HCT116 (cell line): ENCODE results near the gene INSR. TPM values are rescaled to one million over a fixed set of nuclear protein-coding genes. Genes with fewer than 3 reads are reported as not detected.

Experiments used
- ATAC-seq: fragments of 200-7000 bp; cut with Tn5 transposase; 2 replicates; pipeline ENCODE4 v1.9.1; 2020; ENCODE audit warnings: mild to moderate bottlenecking, moderate library complexity
- BruUV-seq: library from RNA; stranded (reverse); fragments of 400-500 nt; replicated peaks from 2 replicates; lab custom pipeline; 2021; lab: Mats Ljungman, UMichigan
- CTCF ChIA-PET: fragments of 300-600 bp; sonication (Branson Sonifier 250); formaldehyde crosslinking; loops from one replicate; lab custom pipeline; 2021; ENCODE audit warnings: antibody characterized with exemption; lab: Charles Lee
- POLR2A ChIA-PET: fragments of 300-600, 350-600 bp; sonication (Branson Sonifier 250); formaldehyde crosslinking; loops from one replicate; lab custom pipeline; 2021; ENCODE audit warnings: antibody characterized with exemption; lab: Charles Lee
- RAD21 ChIA-PET, 2 experiments: fragments of 300-600 bp; sonication (Branson Sonifier 250); formaldehyde crosslinking; loops; one replicate each; lab custom pipeline; 2023; ENCODE audit warnings: low total read pairs in 2 of 2; ENCODE audit not compliant: uncharacterized antibody in 2 of 2, unreplicated experiment in 2 of 2, low non-redundant PET in 1 of 2; lab: Charles Lee
- DNase-seq: peaks from one replicate; pipeline ENCODE4 v3.0.0-alpha.2; 2010; ENCODE audit warnings: low read depth, low spot score
- H2AFZ ChIP-seq: fragments of 200-600 bp; shearing (Covaris generic), sonication (generic); 2 replicates; pipeline ENCODE4 v1.6.1; 2017; ENCODE audit warnings: low read depth, mixed run types, mixed read lengths, antibody characterized with exemption, low read length; ENCODE audit not compliant: poor library complexity, severe bottlenecking
- H3K27ac ChIP-seq: 2 replicates; pipeline ENCODE4 v1.5.1; 2012; ENCODE audit warnings: low read depth, low read length
- H3K27me3 ChIP-seq: fragments of 200-600 bp; sonication (generic); 2 replicates; pipeline ENCODE4 v1.6.1; 2016; ENCODE audit warnings: mixed run types, low read length, mixed read lengths; ENCODE audit not compliant: insufficient read depth
- H3K36me3 ChIP-seq, 2 experiments: fragments of 200-500 bp in 1 of 2; fragments of 200-600 bp in 1 of 2; sonication (Bioruptor generic) in 1 of 2; sonication (generic) in 1 of 2; 2 replicates each; pipeline versions ENCODE4 v1.5.1 to v1.6.1; 2014 to 2016; ENCODE audit warnings: low read length in 2 of 2, inconsistent platforms in 1 of 2, mixed read lengths in 1 of 2, mixed run types in 1 of 2; ENCODE audit not compliant: insufficient read depth in 2 of 2, control insufficient read depth in 1 of 2
- H3K4me1 ChIP-seq, 2 experiments: fragments of 200-600 bp in 1 of 2; sonication (generic) in 1 of 2; 2 replicates each; pipeline versions ENCODE4 v1.5.1 to v1.6.1; 2012 to 2017; ENCODE audit warnings: low read length in 2 of 2, inconsistent platforms in 1 of 2, mild to moderate bottlenecking in 1 of 2, mixed read lengths in 1 of 2, mixed run types in 1 of 2, moderate library complexity in 1 of 2; ENCODE audit not compliant: insufficient read depth in 2 of 2, control insufficient read depth in 1 of 2
- H3K4me2 ChIP-seq: fragments of 200-600 bp; sonication (generic); 2 replicates; pipeline ENCODE4 v1.6.1; 2017; ENCODE audit warnings: mixed run types, low read length, mixed read lengths
- H3K4me3 ChIP-seq, 2 experiments: fragments of 200-600 bp in 1 of 2; sonication (generic) in 1 of 2; replicated peaks in 1 of 2; 2 replicates each; pipeline ENCODE4 v1.5.1; 2011 to 2016; ENCODE audit warnings: low read length in 2 of 2, control low read depth in 1 of 2, low read depth in 1 of 2, mild to moderate bottlenecking in 1 of 2, mixed read lengths in 1 of 2, mixed run types in 1 of 2
- H3K79me2 ChIP-seq: fragments of 200-600 bp; sonication (generic); 2 replicates; pipeline ENCODE4 v1.6.1; 2017; ENCODE audit warnings: mild to moderate bottlenecking, mixed run types, low read length, moderate library complexity, mixed read lengths; ENCODE audit not compliant: insufficient read depth
- H3K9ac ChIP-seq: fragments of 200-600 bp; sonication (generic); 2 replicates; pipeline ENCODE4 v1.6.1; 2016; ENCODE audit warnings: low read length, mixed read lengths
- H3K9me2 ChIP-seq: fragments of 200-600 bp; sonication (generic), shearing (Covaris generic); 2 replicates; pipeline ENCODE4 v1.6.1; 2017; ENCODE audit warnings: mixed run types, mild to moderate bottlenecking, moderate library complexity; ENCODE audit not compliant: insufficient read depth
- H3K9me3 ChIP-seq, 2 experiments: fragments of 200-500 bp in 1 of 2; fragments of 200-600 bp in 1 of 2; sonication (Bioruptor generic) in 1 of 2; sonication (generic) in 1 of 2; 2 replicates each; pipeline ENCODE4 v1.6.1; 2014 to 2017; ENCODE audit warnings: low read length in 2 of 2, mixed read lengths in 2 of 2, inconsistent platforms in 1 of 2, low read depth in 1 of 2, mild to moderate bottlenecking in 1 of 2, mixed run types in 1 of 2, moderate library complexity in 1 of 2; ENCODE audit not compliant: control insufficient read depth in 1 of 2, insufficient read depth in 1 of 2
- H4K20me1 ChIP-seq: fragments of 200-600 bp; sonication (generic), shearing (Covaris generic); 2 replicates; pipeline ENCODE4 v1.6.1; 2017; ENCODE audit warnings: mixed run types, mild to moderate bottlenecking, moderate library complexity; ENCODE audit not compliant: insufficient read depth
- ATF3 ChIP-seq: IDR thresholded peaks from 2 replicates; pipeline ENCODE4 v1.6.1; 2012
- CBX3 ChIP-seq: IDR thresholded peaks from 2 replicates; pipeline ENCODE4 v1.6.1; 2012; ENCODE audit warnings: low read depth
- ELF1 ChIP-seq: IDR thresholded peaks from 2 replicates; pipeline ENCODE4 v1.6.1; 2012; ENCODE audit warnings: low read depth, borderline replicate concordance
- POLR2A ChIP-seq: IDR thresholded peaks from 2 replicates; pipeline ENCODE4 v1.7.0; 2011; ENCODE audit warnings: borderline replicate concordance; ENCODE audit not compliant: insufficient read depth, insufficient read length; ENCODE audit errors: extremely low read depth
- REST ChIP-seq: IDR thresholded peaks from 2 replicates; pipeline ENCODE4 v1.6.1; 2012; ENCODE audit warnings: low read depth
- SP1 ChIP-seq: IDR thresholded peaks from 2 replicates; pipeline ENCODE4 v1.6.1; 2012; ENCODE audit warnings: low read depth
- TCF7L2 ChIP-seq: IDR thresholded peaks from 2 replicates; pipeline ENCODE4 v1.7.0; 2011; ENCODE audit warnings: borderline replicate concordance, inconsistent platforms; ENCODE audit not compliant: insufficient read depth, insufficient read length; ENCODE audit errors: extremely low read depth
- ZFX ChIP-seq: fragments of 450-650 bp; IDR thresholded peaks from 2 replicates; pipeline ENCODE4 v1.6.1; 2017
- ZNF274 ChIP-seq: fragments of 200-500 bp; sonication (Bioruptor generic); IDR thresholded peaks from 2 replicates; pipeline ENCODE4 v1.6.1; 2014; ENCODE audit warnings: mild to moderate bottlenecking, low read depth, low read length, inconsistent platforms
- intact Hi-C: fragments of 100-400 bp; cut with micrococcal nuclease; formaldehyde crosslinking; loops from 2 replicates; pipeline ENCODE4 v1.10.0; 2022
- total RNA-seq: library from RNA; stranded (reverse); gene quantifications from one replicate; pipeline ENCODE4 v1.2.1, GENCODE V29; 2021; ENCODE audit not compliant: unreplicated experiment
- TF ChIP-seq, protein P1 (sequence below): IDR thresholded peaks from 2 replicates; pipeline ENCODE4 v1.6.1; 2011; ENCODE audit warnings: mild to moderate bottlenecking, low read length, moderate library complexity; ENCODE audit not compliant: insufficient replicate concordance; ENCODE audit errors: extremely low read depth

INSR gene
- total RNA-seq, 1 experiment from 2014 or later, result 25.4 TPM

DNA sequence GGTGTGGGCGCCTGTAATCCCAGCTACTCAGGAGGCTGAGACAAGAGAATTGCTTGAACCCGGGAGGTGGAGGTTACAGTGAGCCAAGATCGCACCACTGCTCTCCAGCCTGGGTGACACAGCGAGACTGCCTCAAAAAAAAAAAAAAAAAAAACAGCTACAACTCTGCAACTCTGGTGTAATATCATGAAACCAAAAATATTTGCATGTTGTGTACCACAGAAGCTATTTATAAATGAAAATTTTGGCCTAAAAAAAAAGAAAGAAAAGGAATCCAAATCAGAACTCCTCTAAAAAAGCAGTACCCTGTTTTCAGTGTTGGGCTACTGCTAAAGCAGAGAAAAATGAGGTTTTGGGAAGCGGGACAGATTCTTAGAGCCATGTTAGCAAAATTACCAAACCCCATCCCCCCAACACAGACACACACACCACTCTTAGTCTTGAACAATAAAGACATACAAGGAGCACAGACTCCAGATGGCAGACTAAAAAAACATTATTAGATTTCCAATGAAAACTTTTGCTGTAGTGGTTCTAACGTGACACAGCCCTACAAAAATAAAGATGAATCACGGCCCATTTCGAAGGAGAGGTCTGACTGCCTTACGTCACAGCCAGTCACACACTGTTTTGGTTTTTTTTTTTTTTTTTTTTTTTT, 51.5 kb downstream of the INSR start:
- Histone ChIP-seq H3K4me3 (no peak overlapping the region), H3K9me2 (no peaks in the 10 kb centered on the region), H4K20me1 (no peaks in the 10 kb centered on the region), H3K79me2 (peaks cover 7% of the 10 kb centered on the region; the same call in 1 of the 2 replicates), H3K4me2 (no peak overlapping the region), H2AFZ (no peak overlapping the region), H3K27ac (no peak overlapping the region), H3K9me3 (peaks cover 6 to 13% of the 10 kb centered on the region in 2 experiments; a peak in 3 of 4 replicates), H3K9ac (no peak overlapping the region), H3K36me3 (no peaks in the 10 kb centered on the region; a peak in 1 of 4 replicates), H3K27me3 (no peaks in the 10 kb centered on the region), H3K4me1 (no peaks in the 10 kb centered on the region)
- TF ChIP-seq ZNF274 (no peak), ELF1 (no peak), CBX3 (no peak), REST (no peak), SP1 (no peak), TCF7L2 (no peak), ATF3 (no peak), POLR2A (no peak), ZFX (no peak)
- TF ChIP-seq, protein P1, sequence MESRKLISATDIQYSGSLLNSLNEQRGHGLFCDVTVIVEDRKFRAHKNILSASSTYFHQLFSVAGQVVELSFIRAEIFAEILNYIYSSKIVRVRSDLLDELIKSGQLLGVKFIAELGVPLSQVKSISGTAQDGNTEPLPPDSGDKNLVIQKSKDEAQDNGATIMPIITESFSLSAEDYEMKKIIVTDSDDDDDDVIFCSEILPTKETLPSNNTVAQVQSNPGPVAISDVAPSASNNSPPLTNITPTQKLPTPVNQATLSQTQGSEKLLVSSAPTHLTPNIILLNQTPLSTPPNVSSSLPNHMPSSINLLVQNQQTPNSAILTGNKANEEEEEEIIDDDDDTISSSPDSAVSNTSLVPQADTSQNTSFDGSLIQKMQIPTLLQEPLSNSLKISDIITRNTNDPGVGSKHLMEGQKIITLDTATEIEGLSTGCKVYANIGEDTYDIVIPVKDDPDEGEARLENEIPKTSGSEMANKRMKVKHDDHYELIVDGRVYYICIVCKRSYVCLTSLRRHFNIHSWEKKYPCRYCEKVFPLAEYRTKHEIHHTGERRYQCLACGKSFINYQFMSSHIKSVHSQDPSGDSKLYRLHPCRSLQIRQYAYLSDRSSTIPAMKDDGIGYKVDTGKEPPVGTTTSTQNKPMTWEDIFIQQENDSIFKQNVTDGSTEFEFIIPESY, result no peak
- intact Hi-C loops, result no loop called here
- BruUV-seq, result no TSS peak
- RAD21 ChIA-PET, result no interaction called here
- CTCF ChIA-PET, result no interaction called here
- no peak for ATAC-seq
- no peak for DNase-seq
- POLR2A ChIA-PET, result no interaction called here
